Measurements from ENCODE around the gene DIAPH2.

The DIAPH2 gene

GRCh38 chrX:97102938-97103337 is 418.3 kb downstream of the DIAPH2 start:
- TF ChIP-seq CTCF (IDR thresholded peaks at IDR 0.05; ENCODE audit: low read depth, low read length) = no peak
- Histone ChIP-seq H3K36me3 (no peaks in the 10 kb centered on the region), H3K9me3 (no peaks in the 10 kb centered on the region), H3K4me3 (ENCODE audit: low read depth, low read length) (no peak overlapping the region), H3K27me3 (no peaks in the 10 kb centered on the region), H3K4me1 (no peaks in the 10 kb centered on the region)
- no peak for DNase-seq

- Histone ChIP-seq H3K27me3 (no peaks in the 10 kb centered on the region), H3K9me3 (no peaks in the 10 kb centered on the region)
These were observed 425.1 kb downstream of the DIAPH2 start for GRCh38 chrX:97109730-97110129.

GRCh38 chrX:97117572-97117971 is 432.9 kb downstream of the DIAPH2 start:
- Histone ChIP-seq H3K9me3 (no peaks in the 10 kb centered on the region), H3K27me3 (no peaks in the 10 kb centered on the region), H3K4me1 (no peaks in the 10 kb centered on the region), H3K4me3 (ENCODE audit: low read depth, low read length) (no peak overlapping the region), H3K36me3 (no peaks in the 10 kb centered on the region)
- TF ChIP-seq CTCF (IDR thresholded peaks at IDR 0.05; ENCODE audit: low read depth, low read length) = no peak
- no peak for DNase-seq

More at GRCh38 chrX:97109730-97110129, 425.1 kb downstream of the DIAPH2 start:
- no peaks in the 10 kb centered on the region for H3K36me3 ChIP-seq
- TF ChIP-seq CTCF (IDR thresholded peaks at IDR 0.05; ENCODE audit: low read depth, low read length) = no peak
- no peak for DNase-seq
- H3K4me3 ChIP-seq (ENCODE audit: low read depth, low read length) = no peak overlapping the region
- H3K4me1 ChIP-seq = no peaks in the 10 kb centered on the region

- TF ChIP-seq CTCF (IDR thresholded peaks at IDR 0.05; ENCODE audit: low read depth, low read length) = no peak
- Histone ChIP-seq H3K27me3 (no peaks in the 10 kb centered on the region), H3K9me3 (no peaks in the 10 kb centered on the region), H3K4me1 (no peaks in the 10 kb centered on the region), H3K4me3 (ENCODE audit: low read depth, low read length) (no peak overlapping the region), H3K36me3 (no peaks in the 10 kb centered on the region)
- DNase-seq = no peak
These were observed 434.9 kb downstream of the DIAPH2 start for GRCh38 chrX:97119474-97120109.

- no peak for TF ChIP-seq CTCF (IDR thresholded peaks at IDR 0.05; ENCODE audit: low read depth, low read length)
These were observed 438.4 kb downstream of the DIAPH2 start for GRCh38 chrX:97123001-97123400.

GRCh38 chrX:97126020-97126419 is 441.4 kb downstream of the DIAPH2 start:
- Histone ChIP-seq H3K9me3 (no peaks in the 10 kb centered on the region), H3K27me3 (no peaks in the 10 kb centered on the region)

More at GRCh38 chrX:97123001-97123400, 438.4 kb downstream of the DIAPH2 start:
- H3K36me3 ChIP-seq = no peaks in the 10 kb centered on the region
- no peaks in the 10 kb centered on the region for H3K27me3 ChIP-seq
- DNase-seq = no peak
- H3K4me1 ChIP-seq = no peaks in the 10 kb centered on the region
- no peak overlapping the region for H3K4me3 ChIP-seq (ENCODE audit: low read depth, low read length)
- no peaks in the 10 kb centered on the region for H3K9me3 ChIP-seq

More at GRCh38 chrX:97126020-97126419, 441.4 kb downstream of the DIAPH2 start:
- Histone ChIP-seq H3K4me1 (no peaks in the 10 kb centered on the region), H3K36me3 (no peaks in the 10 kb centered on the region), H3K4me3 (ENCODE audit: low read depth, low read length) (no peak overlapping the region)
- no peak for DNase-seq
- TF ChIP-seq CTCF (IDR thresholded peaks at IDR 0.05; ENCODE audit: low read depth, low read length) = no peak
